ENCODE results near the gene TBATA. TPM values are rescaled to one million over a fixed set of nuclear protein-coding genes. Genes with fewer than 3 reads are reported as not detected.

TBATA gene
- total RNA-seq, 2 donors from 2014 or later, result not detected

GRCh38 chr10:70758757-70759514 lies 26.2 kb downstream of the TBATA start:
- peak; percentile 93 for DNase-seq
- H3K36me3 ChIP-seq (ENCODE audit: control insufficient read depth, insufficient read depth, low read length), result no peaks in the 10 kb centered on the region
- Mint-ChIP-seq H3K27me3 (ENCODE audit: insufficient read depth) (no peaks in the 10 kb centered on the region), H3K36me3 (ENCODE audit: low read depth) (no peaks in the 10 kb centered on the region), H3K4me1 (peaks cover 6% of the 10 kb centered on the region), H3K27ac (no peak overlapping the region), H3K9me3 (no peaks in the 10 kb centered on the region), H3K4me3 (no peak overlapping the region)
- no peaks in the 10 kb centered on the region for H3K9me3 ChIP-seq (ENCODE audit: control insufficient read depth, low read length)
- H3K27me3 ChIP-seq (ENCODE audit: control insufficient read depth, insufficient read depth, low read length, poor library complexity, severe bottlenecking), result no peaks in the 10 kb centered on the region
- H3K27ac ChIP-seq (ENCODE audit: low read depth, low read length), result no peak overlapping the region
- H3K9ac ChIP-seq (ENCODE audit: extremely low read depth, low read length, poor library complexity, severe bottlenecking), result no peak overlapping the region
- H3K4me1 ChIP-seq (ENCODE audit: control insufficient read depth, insufficient read depth, low read length), result no peaks in the 10 kb centered on the region
- TF ChIP-seq CTCF (conservative IDR thresholded peaks at IDR 0.05), result peak; percentile 87
- WGBS, 2 experiments (ENCODE audit: insufficient coverage in 1 of 2, insufficient read length in 1 of 2), result 25 to 67% methylated on average over 3 to 7 of the region's 7 CpGs
- H3K4me3 ChIP-seq (ENCODE audit: low read length), result no peak overlapping the region

GRCh38 chr10:70757856-70758255 lies 27.3 kb downstream of the TBATA start:
- H3K27me3 ChIP-seq (ENCODE audit: control insufficient read depth, insufficient read depth, low read length, poor library complexity, severe bottlenecking), result no peaks in the 10 kb centered on the region
- H3K9ac ChIP-seq (ENCODE audit: extremely low read depth, low read length, poor library complexity, severe bottlenecking), result no peak overlapping the region
- H3K4me1 ChIP-seq (ENCODE audit: control insufficient read depth, insufficient read depth, low read length), result no peaks in the 10 kb centered on the region
- no peaks in the 10 kb centered on the region for H3K9me3 Mint-ChIP-seq
- H3K4me1 Mint-ChIP-seq, result peaks cover 6% of the 10 kb centered on the region
- no peaks in the 10 kb centered on the region for H3K36me3 Mint-ChIP-seq (ENCODE audit: low read depth)
- H3K27ac ChIP-seq (ENCODE audit: low read depth, low read length), result no peak overlapping the region
- no peak overlapping the region for H3K4me3 Mint-ChIP-seq
- H3K9me3 ChIP-seq (ENCODE audit: control insufficient read depth, low read length), result no peaks in the 10 kb centered on the region
- no peak overlapping the region for H3K27ac Mint-ChIP-seq
- no peaks in the 10 kb centered on the region for H3K36me3 ChIP-seq (ENCODE audit: control insufficient read depth, insufficient read depth, low read length)
- no peak overlapping the region for H3K4me3 ChIP-seq (ENCODE audit: low read length)
- TF ChIP-seq CTCF (conservative IDR thresholded peaks at IDR 0.05), result no peak
- DNase-seq, result no peak
- 87 to 98% methylated on average over 5 to 13 of the region's 13 CpGs for WGBS, 2 experiments (ENCODE audit: insufficient coverage in 1 of 2, insufficient read length in 1 of 2)
- H3K27me3 Mint-ChIP-seq (ENCODE audit: insufficient read depth), result no peaks in the 10 kb centered on the region

- no peak for TF ChIP-seq CTCF (conservative IDR thresholded peaks at IDR 0.05)
- Histone ChIP-seq H3K9me3 (ENCODE audit: control insufficient read depth, low read length) (no peaks in the 10 kb centered on the region), H3K27ac (ENCODE audit: low read depth, low read length) (no peak overlapping the region), H3K9ac (ENCODE audit: extremely low read depth, low read length, poor library complexity, severe bottlenecking) (no peak overlapping the region), H3K27me3 (ENCODE audit: control insufficient read depth, insufficient read depth, low read length, poor library complexity, severe bottlenecking) (no peaks in the 10 kb centered on the region), H3K4me1 (ENCODE audit: control insufficient read depth, insufficient read depth, low read length) (no peaks in the 10 kb centered on the region), H3K4me3 (ENCODE audit: low read length) (no peak overlapping the region), H3K36me3 (ENCODE audit: control insufficient read depth, insufficient read depth, low read length) (no peaks in the 10 kb centered on the region)
- no peaks in the 10 kb centered on the region for H3K36me3 Mint-ChIP-seq (ENCODE audit: low read depth)
- H3K9me3 Mint-ChIP-seq, result no peaks in the 10 kb centered on the region
- WGBS, 2 experiments (ENCODE audit: insufficient coverage in 1 of 2, insufficient read length in 1 of 2), result 92 to 97% methylated on average over 8 of the region's 8 CpGs
- no peak for DNase-seq
- no peak overlapping the region for H3K27ac Mint-ChIP-seq
- no peaks in the 10 kb centered on the region for H3K27me3 Mint-ChIP-seq (ENCODE audit: insufficient read depth)
- peaks cover 6% of the 10 kb centered on the region for H3K4me1 Mint-ChIP-seq
- H3K4me3 Mint-ChIP-seq, result no peak overlapping the region
These were observed 28.3 kb downstream of the TBATA start for GRCh38 chr10:70756700-70757360.
